OCI-LY1 (cell line): ENCODE data around the gene RPL28.

Source experiments
- CTCF ChIP-seq: fragments of 200-600 bp; sonication (generic), shearing (Covaris generic); IDR thresholded peaks from 2 replicates; pipeline ENCODE4 v1.5.1; 2017; ENCODE audit warnings: mild to moderate bottlenecking, antibody characterized with exemption, low read length, moderate library complexity, mixed read lengths
- EZH2 ChIP-seq: fragments of 200-600 bp; sonication (generic), shearing (Covaris generic); IDR thresholded peaks from 2 replicates; pipeline ENCODE4 v1.8.0; 2017; ENCODE audit warnings: borderline replicate concordance, mixed run types, mild to moderate bottlenecking, antibody characterized with exemption, low read length, moderate library complexity, mixed read lengths

DNA sequence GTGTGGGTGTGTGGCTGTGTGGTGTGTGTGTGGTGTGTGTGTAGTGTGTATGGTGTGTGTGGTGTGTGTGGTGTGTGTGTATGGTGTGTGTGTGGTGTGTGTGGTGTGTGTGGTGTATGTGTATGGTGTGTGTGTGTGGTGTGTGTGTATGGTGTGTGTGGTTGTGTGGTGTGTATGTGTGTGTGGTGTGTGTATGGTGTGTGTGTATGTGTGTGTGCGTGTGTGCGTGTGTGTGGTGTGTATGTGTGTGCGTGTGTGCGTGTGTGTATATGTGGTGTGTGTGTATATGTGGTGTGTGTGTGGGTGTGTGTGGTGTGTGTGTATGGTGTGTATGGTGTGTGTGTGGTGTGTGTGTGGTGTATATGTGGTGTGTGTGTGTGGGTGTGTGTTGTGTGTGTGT, 49.3 kb downstream of the RPL28 start:
- TF ChIP-seq CTCF (no peak), EZH2 (no peak)
